Medulla oblongata (tissue), 1 donor: ENCODE results near the gene LRRK1.

ENCODE experiments used
- DNase-seq: peaks from one replicate; pipeline ENCODE4 v3.0.0-alpha.2; 2015; ENCODE audit errors: extremely low spot score

Gene LRRK1

DNA sequence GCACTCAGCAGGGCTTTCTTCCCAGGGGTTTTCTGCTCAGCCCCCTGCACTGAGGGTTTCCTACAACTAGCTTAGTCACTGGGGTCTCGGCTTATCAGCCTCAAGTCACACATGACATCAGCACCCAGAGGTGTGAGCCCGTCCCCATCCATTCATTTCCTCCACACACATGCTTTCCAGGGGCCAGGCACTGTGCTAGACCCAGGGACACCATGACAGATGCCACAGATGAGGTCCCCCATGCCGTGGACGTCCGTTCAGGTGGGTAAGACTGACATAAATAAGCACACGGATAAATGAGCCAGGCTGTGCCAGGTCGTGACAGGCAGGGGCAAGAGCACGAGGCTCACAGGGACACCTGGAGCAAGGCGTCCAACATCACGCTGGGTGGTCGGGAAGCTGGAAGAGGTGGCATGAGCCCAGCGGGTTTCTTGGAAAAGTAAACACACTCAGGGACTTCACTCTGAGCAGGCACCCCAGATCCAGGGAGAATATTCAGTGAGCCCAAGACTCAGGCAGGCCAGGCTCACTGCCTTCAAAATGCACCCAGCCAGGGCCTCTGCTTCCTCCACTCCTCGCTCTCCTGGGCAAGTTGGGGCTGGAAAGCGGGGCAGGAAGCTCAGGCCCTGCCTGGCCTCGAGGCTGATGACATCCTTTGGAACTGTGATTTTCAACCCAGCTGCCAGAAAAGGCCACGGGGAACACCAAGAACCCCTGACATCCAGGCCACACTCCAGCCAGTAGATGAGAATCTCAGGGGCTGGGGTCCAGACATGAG, 193.4 kb downstream of the LRRK1 start:
- no peak for DNase-seq

DNA sequence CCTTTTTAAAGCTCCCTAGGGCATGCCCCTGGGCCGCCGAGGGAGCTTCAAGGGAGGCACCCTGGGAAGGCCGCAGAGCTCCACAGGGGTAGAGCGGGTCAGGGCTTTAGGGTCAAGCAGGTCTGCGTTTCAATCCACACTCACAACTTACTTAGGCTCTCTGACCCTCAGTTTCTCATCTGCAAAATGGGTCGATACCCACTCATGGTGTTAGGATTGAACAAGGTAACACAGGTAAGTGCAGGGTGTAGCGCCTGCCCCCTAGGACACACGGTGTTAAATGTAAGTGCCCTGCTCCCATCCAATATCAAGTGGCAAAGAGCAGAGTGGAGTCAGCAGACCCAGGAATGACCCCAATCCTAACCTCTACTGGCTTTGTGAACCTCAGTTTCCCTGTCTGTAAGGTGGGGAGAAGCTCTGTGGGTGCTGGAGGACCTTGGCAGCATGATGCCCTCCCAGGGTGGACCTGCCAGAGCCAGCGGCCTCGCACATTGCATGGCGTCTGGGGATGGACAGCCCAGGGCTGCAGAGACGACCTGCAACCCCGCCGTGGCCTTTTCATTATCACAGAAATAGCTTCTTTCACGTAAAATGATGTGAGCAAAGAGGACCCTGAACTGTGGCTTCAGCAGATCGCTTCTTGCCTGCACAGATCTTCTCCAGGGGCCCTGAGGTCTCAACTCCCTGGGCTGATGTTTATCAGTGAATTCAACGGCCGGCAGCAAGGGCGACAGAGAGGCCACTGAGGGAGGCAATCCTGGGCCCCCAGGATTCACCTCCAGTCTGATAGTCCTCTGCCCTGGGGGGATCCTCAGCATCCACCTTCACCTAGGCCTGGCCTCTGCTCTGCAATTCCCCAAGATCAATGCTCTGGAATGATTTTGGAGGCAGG, 194.2 kb downstream of the LRRK1 start:
- DNase-seq, result no peak

DNA sequence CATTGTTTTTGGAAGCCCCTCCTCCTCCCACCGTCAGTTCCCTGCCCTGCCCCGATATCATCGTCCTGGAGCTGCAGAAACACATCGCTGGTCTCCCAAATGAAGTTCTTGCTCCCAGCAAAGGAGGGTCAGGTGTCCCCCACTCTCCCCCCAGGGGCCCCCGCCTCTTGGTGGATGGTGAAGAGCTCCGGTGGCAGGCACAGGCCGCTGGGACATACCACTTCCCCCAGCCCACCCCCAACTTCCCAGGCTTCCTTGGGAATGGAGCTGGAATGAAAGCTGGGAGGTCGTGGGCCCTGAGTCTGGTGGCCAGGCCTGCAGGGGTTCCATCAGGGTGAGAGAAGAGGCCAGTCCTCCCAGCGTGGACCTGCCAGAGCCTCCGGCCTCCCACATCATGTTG, 195.0 kb downstream of the LRRK1 start:
- DNase-seq, result no peak

DNA sequence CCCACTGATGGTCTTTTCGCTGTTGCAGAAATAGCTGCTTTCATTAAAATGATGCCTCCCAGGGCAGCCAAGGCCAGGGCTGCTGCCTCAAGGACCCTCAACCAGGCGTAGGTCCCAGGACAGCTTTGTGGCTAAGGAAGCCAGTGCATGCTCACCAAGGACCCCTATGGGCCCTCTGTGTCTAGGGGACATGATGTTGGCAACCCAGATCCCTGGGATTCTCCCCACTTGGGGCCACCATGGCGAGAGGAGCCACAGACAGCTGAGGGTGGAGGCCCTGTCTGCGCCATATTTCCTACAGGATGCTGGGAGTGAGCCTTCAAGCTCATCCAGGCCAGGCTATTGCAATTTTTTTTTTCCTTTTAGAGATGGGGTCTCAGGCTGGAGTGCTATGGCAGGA, 195.5 kb downstream of the LRRK1 start:
- no peak for DNase-seq

DNA sequence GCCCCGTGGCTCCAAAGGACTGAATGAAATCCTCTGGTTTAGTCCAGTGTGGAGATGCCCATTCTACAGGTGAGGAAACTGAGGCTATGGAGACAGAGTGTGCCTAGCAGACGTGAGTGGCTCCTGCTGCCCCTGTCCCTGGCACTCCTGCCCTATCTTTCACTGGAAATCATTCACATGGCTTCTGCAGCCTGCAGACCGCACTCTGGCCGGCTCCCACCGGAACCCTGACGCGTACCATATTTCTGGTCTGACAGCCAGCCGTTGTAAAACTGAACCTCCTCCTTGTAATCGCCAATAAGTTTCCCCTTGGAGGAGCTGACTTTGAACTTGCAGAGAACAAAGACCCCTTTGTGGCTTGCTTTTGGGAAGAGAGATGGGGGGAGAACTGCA, 196.2 kb downstream of the LRRK1 start:
- no peak for DNase-seq

DNA sequence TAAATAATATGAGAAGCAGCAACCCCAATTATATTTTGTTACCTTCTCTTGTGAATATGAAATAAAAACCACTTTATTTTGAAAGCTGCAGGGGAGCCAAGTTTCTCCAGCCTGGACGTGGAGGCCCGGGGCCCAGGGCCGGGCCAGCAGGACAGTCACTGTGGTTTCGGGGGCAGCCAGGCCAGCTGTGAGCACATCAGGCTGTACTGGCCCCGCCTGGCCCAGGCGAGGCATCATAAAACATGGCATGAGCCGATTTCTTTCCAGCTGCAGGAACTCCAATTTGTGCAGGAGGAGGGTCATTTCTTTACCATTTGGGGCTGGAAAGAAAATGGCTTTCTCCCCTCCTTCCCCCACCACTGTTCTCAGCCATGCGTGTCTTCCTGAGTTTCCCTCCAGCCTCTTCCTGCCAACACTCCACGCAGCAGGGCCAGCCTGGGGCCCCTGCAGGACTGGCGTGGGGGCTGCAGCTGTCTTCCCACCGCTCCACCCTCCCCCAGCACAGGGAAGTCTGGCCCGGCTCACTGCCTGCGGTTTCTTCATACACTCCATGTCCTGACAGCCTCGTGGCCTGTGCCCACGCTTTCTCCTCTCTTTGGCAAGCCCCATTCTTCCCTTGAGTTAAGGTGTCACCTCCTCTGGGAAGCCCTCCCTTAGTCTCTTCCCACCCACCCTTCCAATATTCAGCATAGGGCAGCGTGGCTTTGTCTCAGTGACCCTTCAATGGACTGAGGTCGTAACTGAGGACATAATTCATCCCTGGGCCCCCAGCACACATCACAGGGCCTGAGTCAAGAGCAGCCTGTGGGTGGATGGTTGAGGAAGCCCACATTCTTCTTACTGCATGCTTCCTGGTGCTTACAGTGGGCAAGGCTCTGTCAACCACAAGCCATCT, 196.9 kb downstream of the LRRK1 start:
- peak; percentile 62 for DNase-seq

DNA sequence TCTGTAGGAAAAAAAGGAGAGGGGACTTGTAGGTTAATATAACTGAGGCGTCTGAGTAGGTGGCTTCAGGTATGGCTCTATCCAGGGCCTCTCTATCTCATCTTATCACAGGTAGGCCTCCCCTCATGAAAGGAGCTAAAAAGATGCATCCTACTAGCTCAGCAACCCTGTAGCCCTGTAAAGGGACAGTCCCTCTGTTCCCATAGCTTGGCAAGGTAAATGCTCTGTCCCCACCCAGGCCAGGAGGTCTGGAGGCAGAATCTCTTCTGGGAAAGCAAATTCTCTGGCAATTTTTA, 197.5 kb downstream of the LRRK1 start:
- no peak for DNase-seq

DNA sequence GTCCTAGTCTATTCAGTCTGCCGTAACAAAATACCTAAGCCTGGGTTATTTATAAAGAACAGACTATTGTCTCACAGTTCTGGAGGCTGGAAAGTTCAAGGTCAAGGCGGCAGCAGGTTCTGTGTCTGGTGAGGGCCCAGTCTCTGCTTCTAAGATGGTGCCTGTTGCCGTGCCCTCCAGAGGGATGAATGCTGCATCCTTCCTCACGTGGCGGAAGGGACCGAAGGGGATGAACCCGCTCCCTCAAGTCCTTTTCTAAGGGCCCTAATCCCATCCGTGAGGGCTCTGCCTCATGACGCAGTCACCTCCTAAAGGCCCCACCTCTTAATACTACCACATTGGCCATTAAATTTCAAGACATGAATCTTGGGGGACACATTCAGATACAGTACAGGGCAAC, 199.0 kb downstream of the LRRK1 start:
- no peak for DNase-seq

DNA sequence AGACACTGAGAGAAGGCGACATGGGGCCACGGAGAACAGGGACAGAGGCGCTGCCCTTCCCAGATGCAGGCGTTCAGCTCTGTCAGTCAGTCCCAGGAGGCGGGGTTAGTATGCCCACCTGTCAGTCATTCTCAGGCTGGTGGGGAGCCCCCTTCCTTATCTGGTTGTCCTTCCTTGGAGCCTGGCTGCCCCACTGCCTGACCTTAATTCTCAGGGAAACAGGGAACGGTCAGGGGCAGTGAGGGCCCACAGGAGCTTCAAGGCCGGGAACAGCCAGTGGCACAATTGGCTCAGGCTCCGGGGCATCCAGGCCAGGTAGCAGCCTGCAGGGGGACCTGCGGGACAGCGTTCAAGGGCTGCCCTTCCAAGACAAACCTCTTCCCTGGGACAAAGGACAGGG, 199.5 kb downstream of the LRRK1 start:
- DNase-seq, result no peak

DNA sequence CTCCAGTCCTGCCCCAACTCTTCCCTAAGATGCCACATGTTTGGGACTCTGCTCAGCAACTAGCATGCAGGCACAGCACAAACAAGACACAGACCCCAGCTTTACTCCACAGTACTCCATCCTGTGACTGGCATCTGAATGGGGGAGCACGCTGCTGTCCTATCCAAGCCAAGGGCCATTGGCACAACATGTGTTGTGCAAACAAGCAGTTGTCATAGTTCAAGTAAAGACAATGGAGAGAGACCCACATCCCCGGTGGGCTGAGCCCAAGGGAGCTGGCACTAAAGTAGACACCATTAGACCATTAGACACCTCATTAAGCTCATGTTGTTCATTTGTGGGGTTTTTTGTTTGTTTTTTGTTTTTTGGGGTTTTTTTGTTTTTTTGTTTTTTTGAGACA, 200.0 kb downstream of the LRRK1 start:
- DNase-seq, result no peak
